Measurements from ENCODE around the gene ADGRL2. TPM values are rescaled to one million over a fixed set of nuclear protein-coding genes. Genes with fewer than 3 reads are reported as not detected.

Gene ADGRL2
- total and polyA plus RNA-seq, 2 donors (not counting 3 experiments of a cell fraction or from before 2014, with no cell fraction given), result 32.7 to 46.1 TPM

DNA sequence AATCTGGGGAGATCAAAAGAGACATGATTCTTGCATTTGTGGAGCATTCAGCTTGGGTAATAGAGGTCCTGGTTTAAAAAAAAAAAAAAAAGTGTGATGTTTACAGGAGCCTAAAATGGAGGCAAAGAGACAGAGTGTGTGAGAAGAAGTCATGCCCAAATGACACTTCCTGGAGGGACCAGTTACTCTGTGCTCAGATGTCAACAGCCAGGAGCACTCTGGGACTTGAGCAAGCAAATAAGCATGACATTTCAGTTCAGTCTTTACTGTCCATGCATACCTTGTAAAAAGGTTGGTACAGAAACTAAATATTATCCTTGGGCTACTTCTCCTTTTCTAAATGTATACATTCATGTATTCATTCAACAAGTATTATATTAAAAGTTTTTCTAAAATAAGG lies 25.2 kb upstream of the ADGRL2 start:
- intact Hi-C loops (cut with micrococcal nuclease), result no loop called here

More for the DNA sequence above, 25.2 kb upstream of the ADGRL2 start:
- TF ChIP-seq POLR2A (IDR thresholded peaks at IDR 0.05; ENCODE audit: low read depth, low read length) (no peak), EZH2 (IDR thresholded peaks at IDR 0.05; ENCODE audit: borderline replicate concordance, low read depth, low read length, severe bottlenecking) (no peak), MYC (IDR thresholded peaks at IDR 0.05; ENCODE audit: low read depth, low read length) (no peak), GATA2 (IDR thresholded peaks at IDR 0.05; ENCODE audit: insufficient read depth, insufficient read length, low read depth, low read length) (no peak), FOS (IDR thresholded peaks at IDR 0.05; ENCODE audit: borderline replicate concordance, insufficient read depth, low read length) (no peak), POLR2AphosphoS5 (IDR thresholded peaks at IDR 0.05; ENCODE audit: insufficient read depth, low read depth, low read length) (no peak), JUN (IDR thresholded peaks at IDR 0.05; ENCODE audit: borderline replicate concordance, insufficient read depth, insufficient read length, low read depth) (no peak)
- TF ChIP-seq, protein P1, sequence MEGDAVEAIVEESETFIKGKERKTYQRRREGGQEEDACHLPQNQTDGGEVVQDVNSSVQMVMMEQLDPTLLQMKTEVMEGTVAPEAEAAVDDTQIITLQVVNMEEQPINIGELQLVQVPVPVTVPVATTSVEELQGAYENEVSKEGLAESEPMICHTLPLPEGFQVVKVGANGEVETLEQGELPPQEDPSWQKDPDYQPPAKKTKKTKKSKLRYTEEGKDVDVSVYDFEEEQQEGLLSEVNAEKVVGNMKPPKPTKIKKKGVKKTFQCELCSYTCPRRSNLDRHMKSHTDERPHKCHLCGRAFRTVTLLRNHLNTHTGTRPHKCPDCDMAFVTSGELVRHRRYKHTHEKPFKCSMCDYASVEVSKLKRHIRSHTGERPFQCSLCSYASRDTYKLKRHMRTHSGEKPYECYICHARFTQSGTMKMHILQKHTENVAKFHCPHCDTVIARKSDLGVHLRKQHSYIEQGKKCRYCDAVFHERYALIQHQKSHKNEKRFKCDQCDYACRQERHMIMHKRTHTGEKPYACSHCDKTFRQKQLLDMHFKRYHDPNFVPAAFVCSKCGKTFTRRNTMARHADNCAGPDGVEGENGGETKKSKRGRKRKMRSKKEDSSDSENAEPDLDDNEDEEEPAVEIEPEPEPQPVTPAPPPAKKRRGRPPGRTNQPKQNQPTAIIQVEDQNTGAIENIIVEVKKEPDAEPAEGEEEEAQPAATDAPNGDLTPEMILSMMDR (IDR thresholded peaks at IDR 0.05; ENCODE audit: extremely low read depth in 1 of 2, insufficient read depth in 1 of 2, low read depth in 1 of 2, low read length in 2 of 2), result no peak
- TF ChIP-seq, protein P2, sequence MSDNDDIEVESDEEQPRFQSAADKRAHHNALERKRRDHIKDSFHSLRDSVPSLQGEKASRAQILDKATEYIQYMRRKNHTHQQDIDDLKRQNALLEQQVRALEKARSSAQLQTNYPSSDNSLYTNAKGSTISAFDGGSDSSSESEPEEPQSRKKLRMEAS (IDR thresholded peaks at IDR 0.05; ENCODE audit: insufficient read depth, insufficient read length), result no peak
- Histone ChIP-seq H3K4me2 (ENCODE audit: insufficient read depth, low read length) (no peak overlapping the region), H4K20me1 (replicated peaks; ENCODE audit: control insufficient read depth, extremely low read depth, insufficient read depth, low read length) (no peaks in the 10 kb centered on the region), H3K4me1 (ENCODE audit: control insufficient read depth, extremely low read depth, insufficient read depth, low read length) (no peaks in the 10 kb centered on the region), H3K27me3 (ENCODE audit: control insufficient read depth in 2 of 2, insufficient read depth in 2 of 2, low read length in 2 of 2) (no peaks in the 10 kb centered on the region), H3K9me3 (replicated peaks; ENCODE audit: control insufficient read depth, insufficient read depth, low read length) (no peaks in the 10 kb centered on the region), H3K79me2 (ENCODE audit: control insufficient read depth, insufficient read depth, low read length) (no peaks in the 10 kb centered on the region), H3K36me3 (ENCODE audit: control insufficient read depth in 2 of 2, extremely low read depth in 1 of 2, insufficient read depth in 2 of 2, low read length in 2 of 2) (no peaks in the 10 kb centered on the region), H3K9me1 (replicated peaks; ENCODE audit: control insufficient read depth, extremely low read depth, insufficient read depth, low read length) (no peaks in the 10 kb centered on the region), H3K9ac (replicated peaks; ENCODE audit: extremely low read depth, insufficient read depth, low read length) (no peak overlapping the region), H2AFZ (ENCODE audit: low read depth, low read length) (no peak overlapping the region), H3K27ac (ENCODE audit: insufficient read depth, low read depth, low read length) (no peak overlapping the region), H3K4me3 (replicated peaks in 1 of 3; ENCODE audit: insufficient read depth in 1 of 3, low read depth in 1 of 3, low read length in 3 of 3) (no peak overlapping the region)
- dilution Hi-C loops (cut with MboI; ENCODE audit: extremely low pct_ligation_motif_present, low sequenced_read_pairs), result no loop called here
- ChIA-PET POLR2A (no interaction called here), CTCF (interaction anchor here (1.0 to 1.1 kb wide), 3 partner anchors 15 to 226 kb away, joined by 3 to 4 read pairs (median 3); no protein-coding TSS in a partner anchor)
- DNase-seq (ENCODE audit: low read depth, low spot score), result no peak
- no peak for FAIRE-seq
- no TSS peak for BruUV-seq (replicated peaks)
